ENCODE data around the gene ATOSB.

The ATOSB gene

DNA sequence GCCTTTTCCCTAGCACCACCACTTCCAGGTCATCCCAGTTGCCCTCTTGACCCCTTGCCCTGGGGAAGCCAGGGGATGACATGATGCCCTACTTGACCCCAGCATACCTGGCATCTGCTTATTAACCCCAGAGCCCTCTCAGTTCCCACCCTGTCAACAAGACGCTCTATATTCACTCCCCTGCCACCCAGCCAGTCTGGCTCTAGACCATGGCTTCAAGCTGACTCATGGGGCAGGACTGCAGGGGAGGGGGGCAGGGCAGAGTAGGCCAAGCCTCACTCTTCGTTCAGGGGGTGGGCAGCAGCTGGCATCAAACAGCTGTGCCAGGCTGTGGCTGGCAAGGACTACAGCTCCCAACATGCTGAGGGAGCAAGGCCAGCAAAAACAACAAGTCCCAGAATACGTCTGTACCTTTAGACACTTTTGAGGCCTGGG, 5.3 kb downstream of the ATOSB start:
- H3K4me3 ChIP-seq (ENCODE audit: low read depth, low read length) = peak overlapping the region; percentile 90
- TF ChIP-seq, protein P1, sequence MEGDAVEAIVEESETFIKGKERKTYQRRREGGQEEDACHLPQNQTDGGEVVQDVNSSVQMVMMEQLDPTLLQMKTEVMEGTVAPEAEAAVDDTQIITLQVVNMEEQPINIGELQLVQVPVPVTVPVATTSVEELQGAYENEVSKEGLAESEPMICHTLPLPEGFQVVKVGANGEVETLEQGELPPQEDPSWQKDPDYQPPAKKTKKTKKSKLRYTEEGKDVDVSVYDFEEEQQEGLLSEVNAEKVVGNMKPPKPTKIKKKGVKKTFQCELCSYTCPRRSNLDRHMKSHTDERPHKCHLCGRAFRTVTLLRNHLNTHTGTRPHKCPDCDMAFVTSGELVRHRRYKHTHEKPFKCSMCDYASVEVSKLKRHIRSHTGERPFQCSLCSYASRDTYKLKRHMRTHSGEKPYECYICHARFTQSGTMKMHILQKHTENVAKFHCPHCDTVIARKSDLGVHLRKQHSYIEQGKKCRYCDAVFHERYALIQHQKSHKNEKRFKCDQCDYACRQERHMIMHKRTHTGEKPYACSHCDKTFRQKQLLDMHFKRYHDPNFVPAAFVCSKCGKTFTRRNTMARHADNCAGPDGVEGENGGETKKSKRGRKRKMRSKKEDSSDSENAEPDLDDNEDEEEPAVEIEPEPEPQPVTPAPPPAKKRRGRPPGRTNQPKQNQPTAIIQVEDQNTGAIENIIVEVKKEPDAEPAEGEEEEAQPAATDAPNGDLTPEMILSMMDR (IDR thresholded peaks at IDR 0.05; ENCODE audit: low read depth, low read length) = no peak

GRCh38 chr9:35108946-35109575, 6.6 kb downstream of the ATOSB start:
- TF ChIP-seq, protein P1 (IDR thresholded peaks at IDR 0.05; ENCODE audit: low read depth, low read length) = no peak
- no peak overlapping the region for H3K4me3 ChIP-seq (ENCODE audit: low read depth, low read length)

GRCh38 chr9:35108461-35108860, 7.2 kb downstream of the ATOSB start:
- H3K4me3 ChIP-seq (ENCODE audit: low read depth, low read length) = no peak overlapping the region
- TF ChIP-seq, protein P1 (IDR thresholded peaks at IDR 0.05; ENCODE audit: low read depth, low read length) = no peak

DNA sequence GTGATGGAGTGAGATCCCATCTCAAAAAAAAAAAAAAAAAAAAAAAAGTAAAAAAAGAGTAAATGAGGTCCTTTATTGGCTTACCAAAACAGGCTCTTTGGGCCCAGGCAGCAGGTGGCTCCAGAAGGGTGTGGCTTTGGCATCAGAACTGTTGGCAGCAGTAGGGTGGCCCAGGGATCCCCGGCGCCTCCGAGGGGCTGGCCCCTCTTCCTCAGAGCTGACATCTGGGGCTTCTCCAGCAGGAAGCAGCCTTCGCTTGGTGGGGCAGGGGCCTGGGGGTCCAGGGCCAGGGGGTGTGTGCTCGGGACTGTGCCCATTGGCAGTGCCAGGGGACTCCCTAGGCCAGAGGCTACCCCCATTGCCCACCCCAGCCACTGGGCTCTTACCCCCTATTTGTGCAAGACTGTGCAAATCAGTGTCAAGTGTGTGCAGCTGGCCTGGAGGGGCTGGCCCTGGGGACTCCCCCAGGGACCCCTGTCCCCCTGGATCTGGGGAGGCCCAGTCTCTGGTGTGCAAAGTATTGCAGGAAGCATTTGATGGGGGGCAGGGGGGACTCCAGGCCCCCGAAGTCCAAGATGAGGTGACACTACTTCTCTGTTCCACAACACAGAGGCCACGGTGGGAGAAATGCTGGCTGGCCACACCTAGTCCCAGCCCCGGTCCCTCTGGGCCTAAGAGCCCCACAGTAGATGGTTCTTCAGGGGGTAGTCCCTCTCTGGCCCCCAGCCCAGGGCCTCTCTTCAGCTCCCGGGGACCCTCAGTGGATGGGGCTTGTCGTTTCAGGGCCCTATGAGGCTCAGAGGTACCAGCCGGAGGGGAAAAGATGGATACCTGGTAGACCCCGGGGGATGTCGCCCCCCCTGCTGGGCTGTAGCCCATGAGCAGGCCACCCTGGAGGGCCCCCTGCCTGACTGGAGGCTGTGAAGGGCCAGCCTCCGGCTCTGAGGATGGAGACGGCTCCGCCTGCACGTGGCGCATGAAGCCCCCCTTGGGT, 8.1 kb downstream of the ATOSB start:
- TF ChIP-seq, protein P1 (IDR thresholded peaks at IDR 0.05; ENCODE audit: low read depth, low read length) = no peak
- no peak overlapping the region for H3K4me3 ChIP-seq (ENCODE audit: low read depth, low read length)

DNA sequence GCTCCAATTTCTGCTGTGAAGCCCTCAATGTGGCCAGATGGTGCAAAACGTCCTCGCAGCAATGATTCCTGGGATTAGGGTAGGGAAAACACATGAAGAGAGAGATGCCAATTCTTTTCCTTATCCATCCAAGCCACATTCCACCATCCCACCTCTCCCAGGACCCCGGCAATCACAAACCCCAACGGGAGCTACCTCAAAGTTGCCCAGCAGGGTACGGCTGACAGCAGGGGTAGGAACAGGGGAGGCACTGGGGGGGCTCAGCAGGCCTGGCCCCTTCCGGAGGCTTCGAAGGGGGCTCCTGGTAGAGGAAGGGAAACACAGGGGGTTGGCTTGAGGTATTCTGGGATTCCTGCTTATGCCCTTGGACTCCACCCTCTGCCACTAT, 9.3 kb downstream of the ATOSB start:
- H3K4me3 ChIP-seq (ENCODE audit: low read depth, low read length) = no peak overlapping the region
- TF ChIP-seq, protein P1 (IDR thresholded peaks at IDR 0.05; ENCODE audit: low read depth, low read length) = no peak

DNA sequence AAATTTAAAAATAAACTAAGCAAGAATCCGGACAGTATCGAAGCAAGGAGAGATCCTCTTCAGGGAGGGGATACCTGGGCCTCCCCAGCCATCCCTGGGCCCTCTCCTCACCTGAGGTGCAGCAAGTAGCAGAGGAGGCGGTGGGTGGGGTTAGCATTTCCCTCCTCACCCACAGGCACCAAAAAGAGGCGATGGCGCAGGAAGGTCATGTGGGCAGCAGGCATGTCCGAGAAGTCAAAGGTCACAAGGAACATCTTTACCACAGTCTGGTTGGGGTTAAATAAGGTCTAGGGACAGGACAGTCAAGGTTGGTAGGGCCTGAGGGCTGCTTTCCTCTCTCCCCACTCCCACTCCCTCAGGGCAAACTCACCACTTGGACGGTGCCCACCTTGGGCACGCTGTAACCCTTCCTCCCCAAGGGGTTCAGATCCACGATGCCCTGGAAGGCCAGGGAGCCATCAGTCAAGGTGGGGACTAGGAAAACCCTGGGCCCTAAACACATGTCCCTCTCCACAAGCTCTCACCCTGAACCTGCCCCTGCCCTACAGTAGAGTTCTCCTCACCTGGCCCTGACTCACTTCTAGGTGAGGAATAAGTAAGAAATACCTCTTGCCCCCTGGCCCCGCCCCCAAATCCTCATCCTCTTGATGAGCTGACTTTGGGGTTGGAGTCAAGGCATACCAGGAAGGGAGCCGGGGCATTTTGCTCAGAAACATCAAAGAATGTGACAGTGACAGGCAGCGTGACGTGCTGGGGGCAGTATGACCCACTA, 9.9 kb downstream of the ATOSB start:
- TF ChIP-seq, protein P1 (IDR thresholded peaks at IDR 0.05; ENCODE audit: low read depth, low read length) = no peak
- H3K4me3 ChIP-seq (ENCODE audit: low read depth, low read length) = no peak overlapping the region

Measured in WI38 (cell line).